NCI-H2227 (cell line): ENCODE results near the gene KMT5B.

Experiments used
- DNase-seq: peaks from one replicate; lab custom pipeline; 2025; ENCODE audit not compliant: unreplicated experiment; lab: John Stamatoyannopoulos, UW

The KMT5B gene

GRCh38 chr11:68216171-68216938 is 3.3 kb upstream of the KMT5B start:
- no peak for DNase-seq

GRCh38 chr11:68215524-68216170 is 2.6 kb upstream of the KMT5B start:
- DNase-seq, result no peak

DNA sequence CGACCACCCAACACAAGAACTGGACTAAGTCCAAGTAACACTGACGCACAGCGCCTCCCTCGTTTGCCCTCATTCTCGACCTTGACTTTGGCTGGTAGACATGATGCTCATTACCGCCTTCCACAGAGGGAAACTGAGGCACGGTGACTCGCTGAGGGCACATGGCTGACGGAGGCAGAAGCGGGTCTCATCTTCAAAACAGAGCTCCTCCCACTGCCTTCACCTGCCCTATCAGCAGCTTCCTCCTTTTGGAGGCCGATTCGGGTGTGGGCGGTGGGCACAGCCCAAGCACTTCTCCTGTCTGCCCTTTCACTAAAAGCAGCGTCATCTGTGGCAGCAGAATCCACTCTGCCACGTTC is 2.0 kb upstream of the KMT5B start:
- no peak for DNase-seq

GRCh38 chr11:68214173-68215086 is 1.3 kb upstream of the KMT5B start:
- DNase-seq, result peak; percentile 50

DNA sequence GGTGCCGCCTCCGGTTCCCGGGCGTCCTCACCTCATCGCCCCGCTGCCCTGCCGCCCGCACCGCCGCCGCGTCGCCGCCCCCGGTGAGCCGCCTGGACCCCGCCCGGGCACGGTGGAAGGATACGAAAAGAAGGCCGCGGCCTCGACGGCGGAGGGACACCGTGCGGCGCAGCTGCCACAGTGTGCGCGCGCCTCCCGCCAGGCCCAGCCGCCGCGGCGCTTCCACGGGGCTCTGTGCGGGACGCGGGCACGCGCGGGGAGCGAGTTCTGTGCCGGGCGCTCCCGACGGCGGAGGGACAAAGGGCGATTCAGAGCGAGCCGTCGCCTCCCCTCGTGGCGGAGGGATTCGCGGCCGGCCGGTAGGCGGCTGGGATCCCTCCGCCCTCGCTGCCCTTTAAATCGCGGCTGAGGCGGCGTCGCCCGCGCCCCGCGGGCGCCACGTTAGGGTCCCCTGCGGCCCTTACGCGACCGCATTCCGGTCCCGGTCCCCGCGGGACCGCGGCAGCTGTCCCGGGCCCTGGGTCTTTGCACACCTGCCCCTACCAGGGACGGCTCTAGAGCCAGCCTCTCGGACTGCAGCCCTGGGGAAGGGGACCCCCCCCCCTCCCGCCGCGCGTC is 568 bp upstream of the KMT5B start:
- DNase-seq, result peak; percentile 97

DNA sequence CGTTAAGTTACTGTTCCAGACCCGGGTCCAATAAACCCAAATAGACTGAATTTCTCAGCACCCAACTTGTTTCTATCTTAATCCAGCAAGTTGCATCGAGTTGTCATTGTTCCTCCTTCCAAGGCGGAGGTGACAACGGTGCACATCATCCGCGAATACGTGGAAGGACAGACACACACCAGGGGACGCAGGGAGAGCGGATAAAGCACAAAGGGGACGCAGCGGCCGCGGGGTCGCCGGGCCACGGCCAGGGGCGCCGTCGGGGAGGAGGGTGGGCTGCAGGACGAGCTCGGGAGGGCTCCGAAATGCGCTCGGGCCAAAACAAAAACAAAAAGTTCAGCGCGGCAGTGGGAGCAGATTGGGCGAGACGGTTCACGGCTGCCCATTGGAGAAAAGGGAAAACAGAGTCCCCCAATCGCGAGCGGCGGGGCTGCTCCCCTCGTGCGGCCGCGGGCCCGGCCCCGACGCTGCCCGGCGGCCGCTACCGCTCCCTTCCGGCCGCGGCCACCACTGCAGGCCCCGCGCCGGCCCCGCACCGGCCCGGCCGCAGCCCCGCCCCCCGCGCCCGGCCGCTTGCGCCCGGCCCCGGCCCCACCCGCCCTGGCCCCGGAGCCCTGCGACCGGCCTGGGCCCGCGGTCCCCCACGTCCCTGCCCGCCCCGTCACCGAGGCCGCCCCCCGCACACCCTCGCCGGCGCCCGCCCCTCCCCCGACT is 518 bp downstream of the KMT5B start:
- peak; percentile 83 for DNase-seq

- no peak for DNase-seq
These were observed 1.6 kb downstream of the KMT5B start for GRCh38 chr11:68211546-68211945.

DNA sequence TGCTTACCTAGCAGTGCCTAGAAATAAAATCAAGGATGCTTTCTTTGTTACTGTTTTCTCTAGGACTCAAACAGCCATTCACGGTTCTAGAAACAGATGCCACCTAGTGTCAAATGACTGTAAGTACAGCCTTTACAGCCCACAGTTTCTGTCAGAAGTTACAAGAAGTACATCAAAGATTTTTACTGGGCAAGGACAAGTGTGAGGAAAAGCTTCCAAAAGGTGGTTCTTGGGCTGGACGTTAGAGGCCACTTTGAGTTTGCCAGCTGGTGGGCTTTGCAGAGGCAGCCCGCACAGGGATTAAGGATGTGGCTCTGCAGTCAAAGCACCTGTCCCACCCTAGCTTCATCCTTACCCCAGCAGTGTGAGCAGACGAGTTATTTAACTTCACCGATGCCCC is 6.9 kb downstream of the KMT5B start:
- peak; percentile 69 for DNase-seq

GRCh38 chr11:68204402-68204801 is 8.7 kb downstream of the KMT5B start:
- no peak for DNase-seq

GRCh38 chr11:68202165-68202564 is 10.9 kb downstream of the KMT5B start:
- no peak for DNase-seq

GRCh38 chr11:68201492-68201891 is 11.6 kb downstream of the KMT5B start:
- no peak for DNase-seq

DNA sequence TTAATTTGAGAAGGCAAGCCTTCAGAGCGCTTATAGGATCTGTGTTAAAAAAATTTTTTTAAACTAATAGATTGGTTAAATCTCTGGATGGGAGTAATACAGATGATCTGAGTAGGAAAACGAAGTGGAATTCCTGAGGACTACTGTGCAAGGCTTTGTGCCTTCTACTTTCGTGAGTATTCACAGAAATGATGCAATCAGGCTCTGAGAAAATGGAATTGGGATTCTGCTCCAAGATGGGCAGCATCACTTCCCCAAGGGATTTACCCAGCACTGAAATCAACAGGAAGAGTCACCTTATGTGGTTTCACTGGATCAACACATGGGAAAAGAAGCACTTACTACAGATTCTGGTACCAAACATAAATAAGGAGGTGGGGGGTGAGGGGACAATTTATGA is 12.5 kb downstream of the KMT5B start:
- no peak for DNase-seq

DNA sequence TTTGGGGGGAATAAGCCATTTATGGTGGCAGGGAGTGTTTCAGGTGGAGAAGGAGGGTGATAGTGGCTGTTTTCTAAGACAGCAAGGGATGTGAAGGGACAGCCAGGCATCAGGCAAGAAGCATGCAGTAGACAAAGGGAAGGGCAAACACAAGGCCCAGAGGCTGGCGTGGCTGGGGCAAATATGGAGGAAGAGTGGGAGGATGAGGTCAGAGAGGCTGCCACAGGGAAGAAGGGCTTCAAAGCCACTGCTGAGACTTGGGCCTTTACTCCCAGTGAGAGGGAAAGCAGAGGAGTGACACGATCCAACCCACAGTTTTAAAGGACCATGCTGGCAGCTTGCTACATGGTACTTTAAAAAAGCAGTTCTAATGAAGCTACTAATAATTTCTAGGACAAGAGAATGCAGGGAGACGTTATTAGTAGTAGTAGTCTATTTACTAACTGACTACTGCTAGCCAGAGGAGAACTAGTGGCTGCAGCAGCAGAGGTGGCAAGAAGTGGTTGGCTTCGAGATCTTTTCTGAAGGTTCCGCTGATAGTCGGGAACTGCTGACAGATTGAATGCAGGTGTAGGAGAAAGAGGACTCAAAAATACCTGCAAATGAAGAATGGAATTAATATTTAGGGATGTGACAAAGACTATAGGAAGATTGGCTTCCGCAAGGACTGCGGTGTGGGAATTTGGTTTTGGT is 13.7 kb downstream of the KMT5B start:
- no peak for DNase-seq

DNA sequence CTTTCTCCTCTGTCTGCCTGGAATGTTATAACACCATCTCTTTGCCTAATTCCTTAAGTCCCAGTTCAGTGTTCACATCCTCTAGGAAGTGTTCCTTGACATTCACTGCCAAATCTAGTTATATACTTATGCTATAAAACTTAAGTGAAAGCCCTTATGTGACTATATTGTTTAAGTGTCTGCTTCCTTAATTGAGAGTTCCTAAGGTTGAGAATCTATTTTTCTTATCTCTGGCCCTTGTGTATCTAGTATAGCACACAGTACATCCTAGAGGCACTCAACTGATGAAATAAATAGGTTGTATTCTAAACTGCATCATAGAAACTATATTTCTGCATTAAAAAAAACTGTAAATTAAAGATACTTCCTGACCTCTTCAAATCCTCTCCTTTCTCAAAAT is 16.9 kb downstream of the KMT5B start:
- no peak for DNase-seq

- DNase-seq, result no peak
These were observed 18.3 kb downstream of the KMT5B start for GRCh38 chr11:68194675-68195294.

GRCh38 chr11:68193018-68193417 is 20.1 kb downstream of the KMT5B start:
- no peak for DNase-seq

DNA sequence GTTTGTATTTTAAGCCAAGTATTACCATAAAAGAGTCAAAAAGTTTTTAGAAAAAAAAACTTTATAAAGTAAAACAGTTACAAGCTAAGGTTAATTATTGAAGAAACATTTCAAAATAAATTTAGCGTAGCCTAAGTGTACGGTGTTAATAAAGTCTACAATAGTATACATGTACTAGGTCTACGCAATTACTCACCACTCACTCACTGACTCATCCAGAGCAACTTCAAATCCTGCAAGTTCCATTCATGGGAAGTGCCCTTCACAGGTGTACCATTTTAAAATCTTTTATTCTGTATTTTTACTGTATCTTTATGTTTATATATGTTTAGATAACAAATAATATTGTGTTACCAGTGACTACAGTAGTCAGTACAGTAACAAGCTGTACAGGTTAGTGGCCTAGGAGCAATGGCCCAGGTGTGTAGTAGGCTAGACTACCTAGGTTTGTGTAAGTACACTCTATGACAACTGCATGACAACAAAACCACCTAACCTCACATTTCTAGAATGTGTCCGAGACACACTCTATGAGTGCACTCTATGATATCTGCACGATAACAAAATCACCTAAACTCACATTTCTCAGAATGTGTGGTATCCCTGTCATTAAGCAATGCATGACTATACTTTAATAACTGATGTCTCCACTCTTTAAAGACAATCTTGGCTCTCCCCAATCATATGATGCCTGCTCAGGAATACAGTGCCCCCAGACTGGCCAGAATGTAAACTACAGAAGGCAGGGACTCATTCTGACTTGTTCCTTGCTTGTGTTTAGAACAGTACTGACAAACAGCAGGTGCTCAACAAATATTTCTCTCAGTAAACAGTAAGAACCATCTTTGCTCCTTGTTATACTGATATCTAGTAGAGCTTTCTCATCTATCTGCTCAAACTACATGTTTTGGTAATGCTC is 21.2 kb downstream of the KMT5B start:
- no peak for DNase-seq

DNA sequence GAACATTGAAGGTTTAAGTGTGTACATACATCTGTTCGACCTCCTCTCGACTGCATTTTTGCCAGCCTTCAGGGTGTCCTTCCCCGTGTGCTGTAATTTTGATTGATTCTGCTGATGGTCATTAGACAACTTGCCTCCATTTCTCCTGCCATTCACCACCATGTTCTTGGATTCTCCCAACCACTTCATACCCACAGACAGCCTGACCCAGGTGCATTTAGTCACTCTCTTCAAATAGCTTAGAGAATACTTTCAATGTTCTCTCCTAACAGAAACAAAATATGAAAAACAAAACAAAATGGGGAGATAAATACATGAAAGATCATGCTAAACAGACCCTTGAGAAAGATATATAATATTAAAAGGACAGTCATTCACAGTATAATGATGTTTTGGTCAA is 23.2 kb downstream of the KMT5B start:
- no peak for DNase-seq

- DNase-seq, result no peak
These were observed 24.0 kb downstream of the KMT5B start for GRCh38 chr11:68189082-68189481.
